ES-I3 (cell line): ENCODE data around the gene GLB1L.

ENCODE experiments used
- H3K36me3 ChIP-seq: 2 replicates; pipeline ENCODE4 v1.6.1; 2013; ENCODE audit warnings: mild to moderate bottlenecking, low read length, control low read depth, moderate library complexity; ENCODE audit not compliant: insufficient read depth
- H3K4me1 ChIP-seq: 2 replicates; pipeline ENCODE4 v1.6.1; 2013; ENCODE audit warnings: mild to moderate bottlenecking, control low read depth, low read length; ENCODE audit not compliant: insufficient read depth
- H3K9ac ChIP-seq: 2 replicates; pipeline ENCODE4 v1.6.1; 2013; ENCODE audit warnings: low read depth, mild to moderate bottlenecking, low read length, moderate library complexity
- H3K9me3 ChIP-seq: 2 replicates; pipeline ENCODE4 v1.6.1; 2013; ENCODE audit warnings: mild to moderate bottlenecking, low read length, moderate library complexity; ENCODE audit not compliant: control insufficient read depth, insufficient read depth

GLB1L gene

GRCh38 chr2:219230059-219230540 lies 15.1 kb downstream of the GLB1L start:
- Histone ChIP-seq H3K9me3 (no peaks in the 10 kb centered on the region), H3K4me1 (peaks cover 6% of the 10 kb centered on the region; the same call in 1 of the 2 replicates), H3K36me3 (peaks cover 20% of the 10 kb centered on the region), H3K9ac (peak overlapping the region; percentile 96)

- H3K4me1 ChIP-seq: peaks cover 6% of the 10 kb centered on the region; the same call in 1 of the 2 replicates
- peak within 1 kb of the TSS; percentile 96 for H3K9ac ChIP-seq
- H3K36me3 ChIP-seq: peaks cover 23% of the 10 kb centered on the region
Observed at GRCh38 chr2:219229305-219230058, 15.8 kb downstream of the GLB1L start, which contains the start of the genes ANKZF1 and ATG9A. TSS of gene ANKZF1 (plus strand) at chr2:219229806. CDS start at chr2:219230258, 452 bp downstream. TSS of gene ATG9A (minus strand) at chr2:219229636. CDS start at chr2:219228024, 1,612 bp downstream.

GRCh38 chr2:219228911-219229304 lies 16.3 kb downstream of the GLB1L start:
- H3K4me1 ChIP-seq: peaks cover 6% of the 10 kb centered on the region; the same call in 1 of the 2 replicates
- peaks cover 23% of the 10 kb centered on the region for H3K36me3 ChIP-seq
- no peaks in the 10 kb centered on the region for H3K9me3 ChIP-seq
- H3K9ac ChIP-seq: peak overlapping the region; percentile 96

More at GRCh38 chr2:219229305-219230058, 15.8 kb downstream of the GLB1L start, which contains the start of the genes ANKZF1 and ATG9A:
- H3K9me3 ChIP-seq: no peaks in the 10 kb centered on the region

GRCh38 chr2:219228041-219228910 lies 17.0 kb downstream of the GLB1L start:
- H3K9ac ChIP-seq: peak overlapping the region; percentile 96
- H3K36me3 ChIP-seq: peaks cover 26% of the 10 kb centered on the region
- H3K4me1 ChIP-seq: peaks cover 6% of the 10 kb centered on the region; the same call in 1 of the 2 replicates

GRCh38 chr2:219225350-219225749 lies 19.9 kb downstream of the GLB1L start:
- H3K4me1 ChIP-seq: peaks cover 6% of the 10 kb centered on the region; the same call in 1 of the 2 replicates
- H3K9ac ChIP-seq: no peak overlapping the region
- no peaks in the 10 kb centered on the region for H3K9me3 ChIP-seq
- peaks cover 13% of the 10 kb centered on the region; the same call in 1 of the 2 replicates for H3K36me3 ChIP-seq

More at GRCh38 chr2:219228041-219228910, 17.0 kb downstream of the GLB1L start:
- H3K9me3 ChIP-seq: no peaks in the 10 kb centered on the region

- peaks cover 11% of the 10 kb centered on the region; the same call in 1 of the 2 replicates for H3K4me1 ChIP-seq
- peaks cover 13% of the 10 kb centered on the region; the same call in 1 of the 2 replicates for H3K36me3 ChIP-seq
- no peaks in the 10 kb centered on the region for H3K9me3 ChIP-seq
- H3K9ac ChIP-seq: no peak overlapping the region
Observed at GRCh38 chr2:219223831-219224610, 21.2 kb downstream of the GLB1L start.

- Histone ChIP-seq H3K9me3 (no peaks in the 10 kb centered on the region), H3K36me3 (peaks cover 13% of the 10 kb centered on the region; the same call in 1 of the 2 replicates), H3K9ac (no peak overlapping the region), H3K4me1 (peaks cover 8% of the 10 kb centered on the region; the same call in 1 of the 2 replicates)
Observed at GRCh38 chr2:219221957-219222518, 23.2 kb downstream of the GLB1L start.

- H3K9ac ChIP-seq: no peak overlapping the region
- H3K36me3 ChIP-seq: peaks cover 13% of the 10 kb centered on the region; the same call in 1 of the 2 replicates
- peaks cover 13% of the 10 kb centered on the region; the same call in 1 of the 2 replicates for H3K4me1 ChIP-seq
- no peaks in the 10 kb centered on the region for H3K9me3 ChIP-seq
Observed at GRCh38 chr2:219220652-219221402, 24.4 kb downstream of the GLB1L start.

GRCh38 chr2:219219784-219220532 lies 25.3 kb downstream of the GLB1L start:
- Histone ChIP-seq H3K36me3 (peaks cover 7% of the 10 kb centered on the region; the same call in 1 of the 2 replicates), H3K9ac (no peak overlapping the region), H3K4me1 (peaks cover 13% of the 10 kb centered on the region; the same call in 1 of the 2 replicates), H3K9me3 (no peaks in the 10 kb centered on the region)

GRCh38 chr2:219218732-219219701 lies 26.2 kb downstream of the GLB1L start, which contains the start of gene ABCB6:
TSS of gene ABCB6 (minus strand) at chr2:219218958. CDS start at chr2:219218673, 285 bp downstream.
- Histone ChIP-seq H3K36me3 (peaks cover 11% of the 10 kb centered on the region), H3K4me1 (peaks cover 13% of the 10 kb centered on the region; the same call in 1 of the 2 replicates), H3K9ac (peak within 1 kb of the TSS; percentile 56), H3K9me3 (no peaks in the 10 kb centered on the region)

GRCh38 chr2:219218217-219218731 lies 27.0 kb downstream of the GLB1L start:
- H3K9ac ChIP-seq: peak overlapping the region; percentile 56
- peaks cover 13% of the 10 kb centered on the region; the same call in 1 of the 2 replicates for H3K4me1 ChIP-seq
- H3K9me3 ChIP-seq: no peaks in the 10 kb centered on the region
- peaks cover 8% of the 10 kb centered on the region for H3K36me3 ChIP-seq
